Measurements from ENCODE around the gene PLEKHA6. TPM values are rescaled to one million over a fixed set of nuclear protein-coding genes. Genes with fewer than 3 reads are reported as not detected.

Gene PLEKHA6
- total and polyA plus RNA-seq, 2 of the 8 experiments (the other 6 are each of a cell fraction or from before 2014, with no cell fraction given) = 4.8 to 20.2 TPM

GRCh38 chr1:204251286-204251685 is 108.4 kb downstream of the PLEKHA6 start (continued):
- no peak for TF ChIP-seq RAD21 (IDR thresholded peaks at IDR 0.05 in 1 of 2, conservative IDR thresholded peaks at IDR 0.05 in 1 of 2; ENCODE audit: low read depth in 2 of 2, low read length in 2 of 2)
- TF ChIP-seq, protein P1, sequence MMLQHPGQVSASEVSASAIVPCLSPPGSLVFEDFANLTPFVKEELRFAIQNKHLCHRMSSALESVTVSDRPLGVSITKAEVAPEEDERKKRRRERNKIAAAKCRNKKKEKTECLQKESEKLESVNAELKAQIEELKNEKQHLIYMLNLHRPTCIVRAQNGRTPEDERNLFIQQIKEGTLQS (IDR thresholded peaks at IDR 0.05; ENCODE audit: insufficient read depth, low read depth, low read length) = no peak
- no peak for TF ChIP-seq GABPA (IDR thresholded peaks at IDR 0.05; ENCODE audit: borderline replicate concordance, insufficient read depth, low read length)
